Non-pigmented ciliary epithelial cell (primary cell): ENCODE measurements around the gene PARVA.

ENCODE experiments used
- DNase-seq: peaks from one replicate; pipeline ENCODE4 v3.0.0-alpha.2; 2010; ENCODE audit warnings: low read depth

The PARVA gene

DNA sequence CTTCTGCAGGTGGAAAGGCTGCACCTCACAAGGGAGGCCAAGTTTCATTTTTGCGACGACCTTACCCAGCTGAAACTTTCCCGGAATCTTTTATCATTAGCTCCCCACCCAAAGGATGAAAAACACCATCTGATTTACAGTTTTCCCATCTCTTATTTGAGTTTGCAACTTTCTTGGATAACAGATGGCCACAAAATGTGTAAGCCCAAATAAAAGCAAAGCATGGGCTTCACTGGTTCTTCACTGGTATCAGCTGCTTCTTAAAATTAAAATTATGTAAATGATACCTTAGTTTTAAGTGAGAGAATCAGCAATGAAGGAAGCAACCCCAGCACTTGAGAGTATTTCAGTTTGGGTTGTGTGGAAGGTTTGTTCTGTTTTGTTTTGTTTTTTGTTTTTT is 55.8 kb downstream of the PARVA start:
- no peak for DNase-seq

GRCh38 chr11:12433571-12434324 is 56.4 kb downstream of the PARVA start:
- peak; percentile 68 for DNase-seq

GRCh38 chr11:12434325-12434654 is 56.9 kb downstream of the PARVA start:
- DNase-seq, result no peak

DNA sequence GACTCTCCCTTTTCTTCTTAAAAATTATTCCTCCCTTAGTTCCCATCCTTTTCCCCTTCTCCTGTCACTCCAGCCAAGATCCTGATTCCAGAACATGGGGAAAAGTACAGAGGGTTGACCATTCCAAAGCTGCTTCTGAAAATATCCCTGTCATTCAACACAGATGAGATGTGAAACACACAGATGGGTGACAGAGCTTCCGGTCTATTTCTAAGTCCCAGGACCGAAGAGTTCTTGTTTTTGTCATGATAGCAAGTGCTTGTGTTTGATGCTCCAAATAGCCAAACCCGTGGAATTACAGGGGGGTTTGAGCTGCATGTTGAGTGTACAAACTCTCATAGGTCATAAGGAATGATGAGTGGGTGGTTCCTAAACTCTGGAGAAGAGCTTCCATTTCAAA is 57.9 kb downstream of the PARVA start:
- no peak for DNase-seq

DNA sequence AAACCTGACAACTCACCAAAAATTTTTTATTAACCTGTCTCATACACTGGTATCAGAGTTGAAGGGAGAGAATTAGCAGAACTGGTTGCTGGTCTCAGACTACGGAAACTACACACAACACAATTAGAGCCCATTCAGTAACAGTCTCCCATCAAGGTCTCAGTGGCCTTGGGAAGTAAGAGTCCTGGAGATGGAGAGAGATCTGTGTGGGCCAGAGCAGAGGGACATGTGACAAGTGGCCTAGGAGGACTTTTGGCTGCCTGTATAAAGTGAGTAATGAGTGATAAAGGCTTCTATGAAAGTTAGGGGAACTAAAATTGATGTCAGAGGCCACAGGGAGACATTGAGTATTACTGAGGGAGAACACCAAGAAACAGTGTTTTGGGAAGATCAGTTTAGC is 58.9 kb downstream of the PARVA start:
- no peak for DNase-seq

- DNase-seq, result no peak
Measured at GRCh38 chr11:12438291-12438690, 60.9 kb downstream of the PARVA start.

- DNase-seq, result no peak
Measured at GRCh38 chr11:12439615-12440014, 62.2 kb downstream of the PARVA start.

GRCh38 chr11:12440565-12440964 is 63.2 kb downstream of the PARVA start:
- DNase-seq, result no peak

GRCh38 chr11:12441231-12441861 is 64.0 kb downstream of the PARVA start:
- DNase-seq, result no peak

DNA sequence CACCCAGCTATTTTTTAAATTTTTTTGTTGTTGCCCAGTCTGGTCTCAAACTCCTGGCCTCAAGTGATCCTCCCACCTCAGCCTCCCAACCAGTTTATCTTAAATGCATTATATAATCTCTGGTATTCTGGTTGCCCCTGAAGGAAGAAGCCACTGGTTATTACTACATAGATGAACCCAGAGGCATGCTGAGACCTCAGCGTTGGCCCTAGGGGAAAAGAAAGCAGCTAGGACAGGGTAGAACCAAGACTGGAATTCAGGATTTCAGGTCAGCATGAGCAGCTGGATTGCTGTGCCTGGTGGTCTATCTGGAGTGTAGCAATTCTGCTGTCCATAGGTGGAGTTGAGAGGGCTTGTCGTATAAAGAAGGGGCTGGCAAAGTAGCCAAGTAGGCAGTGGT is 67.2 kb downstream of the PARVA start:
- no peak for DNase-seq

GRCh38 chr11:12445001-12445400 is 67.6 kb downstream of the PARVA start:
- DNase-seq, result no peak

- no peak for DNase-seq
Measured at GRCh38 chr11:12446863-12447262, 69.5 kb downstream of the PARVA start.

DNA sequence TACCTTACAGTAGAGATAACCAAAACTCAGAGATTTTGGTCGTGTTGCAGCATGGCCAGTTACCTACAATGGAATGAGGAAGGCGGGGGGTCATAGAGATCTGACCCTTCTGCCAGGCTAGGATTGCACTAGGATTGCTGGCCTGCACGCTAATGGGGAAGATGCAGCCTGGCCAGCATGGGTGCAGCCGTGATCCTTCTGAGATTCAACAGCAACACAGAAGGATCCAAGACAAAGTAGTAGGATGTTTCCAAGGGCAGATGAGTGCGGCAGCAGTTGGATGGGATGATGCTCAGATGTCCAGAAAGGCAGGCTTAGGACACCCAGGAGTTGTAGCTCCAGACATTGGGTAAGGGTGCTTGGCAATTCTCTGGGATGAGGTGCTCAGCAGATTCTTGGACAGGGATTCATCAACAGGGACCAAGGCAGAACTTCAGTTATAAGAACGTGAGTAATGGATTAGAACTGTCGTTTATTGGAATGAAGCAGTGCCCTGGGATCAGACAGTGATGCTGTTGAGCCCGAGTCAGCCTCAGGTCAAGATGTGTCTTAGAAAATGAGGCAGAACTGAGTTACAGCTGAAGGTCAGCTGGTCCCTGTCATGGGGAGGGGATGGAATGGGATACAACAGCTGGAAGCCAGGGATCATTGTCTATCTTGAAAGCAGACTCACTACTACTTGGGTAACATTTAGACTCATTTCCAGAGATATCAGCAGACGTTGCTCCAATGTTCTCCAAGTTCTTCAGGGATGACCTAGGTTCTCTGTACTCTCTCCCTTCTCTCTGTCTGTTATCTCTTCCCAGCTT is 71.0 kb downstream of the PARVA start:
- DNase-seq, result no peak

GRCh38 chr11:12449961-12450715 is 72.8 kb downstream of the PARVA start:
- no peak for DNase-seq

GRCh38 chr11:12451179-12451814 is 73.9 kb downstream of the PARVA start:
- no peak for DNase-seq

DNA sequence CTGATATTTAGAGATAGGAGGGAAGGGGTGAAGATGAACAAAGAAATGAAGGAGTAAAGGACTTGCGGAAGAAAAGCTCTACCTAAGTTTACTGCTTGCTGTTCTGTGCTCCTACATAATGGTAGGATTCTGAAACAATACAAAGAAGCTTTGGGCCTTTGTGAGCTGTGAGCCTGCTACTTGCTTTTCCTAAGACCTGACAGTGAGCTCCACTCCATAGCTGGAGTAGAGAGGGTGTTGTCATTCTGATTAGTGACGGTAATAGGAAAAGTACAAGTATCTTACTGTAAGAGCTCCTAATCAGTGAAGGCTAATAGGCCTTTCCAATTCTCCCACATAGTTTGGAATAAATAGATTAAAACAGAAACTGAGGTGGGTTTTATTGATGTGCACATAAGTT is 75.9 kb downstream of the PARVA start:
- no peak for DNase-seq

GRCh38 chr11:12454782-12455181 is 77.4 kb downstream of the PARVA start:
- no peak for DNase-seq

DNA sequence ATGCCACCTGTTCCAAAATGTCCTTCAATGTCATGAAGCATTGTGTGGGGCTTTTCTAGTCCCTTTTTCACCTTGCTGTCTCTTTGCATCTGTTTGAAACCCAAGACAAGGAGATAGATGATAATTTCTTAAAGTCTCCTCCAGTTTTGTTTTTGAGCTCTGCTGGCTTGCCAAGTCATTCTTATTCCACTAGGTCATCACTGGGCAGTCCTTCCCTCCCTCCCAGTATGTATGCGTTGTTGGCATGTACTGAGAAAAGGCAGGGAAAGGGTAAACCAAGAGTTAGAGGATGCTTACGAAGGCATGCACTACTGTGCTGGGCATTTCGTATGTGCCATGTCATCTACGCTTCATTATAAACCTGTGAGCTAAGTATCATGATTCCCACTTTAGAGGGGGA is 78.6 kb downstream of the PARVA start:
- no peak for DNase-seq

DNA sequence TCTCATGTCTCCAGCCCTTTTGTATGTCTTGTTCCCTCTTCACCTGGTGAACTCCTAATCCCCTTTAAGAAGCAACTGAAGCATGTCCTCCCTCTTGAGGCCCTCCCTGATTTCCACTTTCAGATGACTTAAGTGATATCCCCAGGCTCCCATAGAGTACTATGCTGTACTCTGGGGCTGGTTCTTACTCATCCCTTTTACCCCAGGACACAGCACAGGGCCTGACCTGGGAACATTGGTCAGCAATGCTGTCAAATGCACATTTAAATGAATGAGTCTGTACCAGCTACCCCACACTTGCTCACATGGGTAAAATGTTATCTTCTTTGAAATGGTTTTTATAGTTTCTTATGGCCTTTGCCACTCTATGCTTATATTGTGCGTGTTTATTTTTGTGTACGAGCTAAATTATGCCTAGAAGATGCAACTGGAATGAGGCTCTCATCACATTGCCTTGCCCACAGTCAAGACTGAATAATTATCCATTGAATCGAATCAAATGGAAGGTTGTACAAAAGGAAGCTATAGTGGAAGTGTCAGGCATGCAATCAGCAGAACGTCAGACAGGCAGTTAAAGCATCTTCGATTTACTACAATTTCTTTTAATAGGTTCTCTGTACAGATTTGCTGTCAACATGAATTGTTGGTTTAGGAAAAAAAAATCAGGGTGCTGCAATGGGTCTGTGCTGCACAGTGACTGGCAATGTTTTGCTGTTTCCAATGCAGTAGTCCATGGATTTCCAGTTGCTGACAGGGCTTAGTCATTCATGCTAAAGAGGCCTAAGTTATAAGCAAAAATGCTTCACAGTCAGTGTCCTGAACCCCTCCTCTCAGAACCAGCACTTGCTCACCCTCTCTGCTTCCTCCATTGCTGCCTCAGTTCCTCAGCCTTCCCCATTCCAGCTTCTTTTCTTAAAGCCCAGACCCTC is 79.5 kb downstream of the PARVA start:
- no peak for DNase-seq

GRCh38 chr11:12458042-12458441 is 80.7 kb downstream of the PARVA start:
- DNase-seq, result no peak

DNA sequence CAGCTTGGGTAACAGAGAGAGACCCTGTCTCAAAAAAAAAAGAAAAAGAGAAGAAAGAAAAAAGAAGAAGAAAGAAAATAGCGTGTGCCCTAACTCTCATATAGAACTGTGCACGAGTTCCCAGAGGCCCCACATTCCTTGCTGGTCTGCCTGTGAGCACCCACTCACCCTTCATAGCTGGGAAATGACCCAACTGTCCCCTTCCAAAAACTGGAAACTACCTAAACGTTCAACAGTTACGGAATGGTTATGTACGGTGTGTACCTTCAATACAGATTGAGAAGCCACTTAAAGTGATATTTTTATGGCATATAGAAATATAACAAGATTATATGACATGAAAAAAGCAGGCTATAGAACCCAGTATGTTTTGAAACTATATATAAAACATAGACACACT is 82.0 kb downstream of the PARVA start:
- DNase-seq, result no peak
